ENCODE data around the gene RAB35. TPM values are rescaled to one million over a fixed set of nuclear protein-coding genes. Genes with fewer than 3 reads are reported as not detected.
A peak's percentile ranks its signal among the peaks of the same experiment; 100 is the strongest.

Gene RAB35
- total RNA-seq, 2 experiments from 2014 or later: 61.0 to 64.6 TPM

GRCh38 chr12:120132054-120132836 is 15.7 kb upstream of the RAB35 start:
- no peaks in the 10 kb centered on the region for H3K9me3 Mint-ChIP-seq (ENCODE audit: insufficient read depth)
- no peak for ATAC-seq
- H3K4me3 Mint-ChIP-seq: no peak overlapping the region
- ChIA-PET CTCF (interaction anchor here (1.1 kb wide), 1 partner anchor 11 kb away, joined by 4 read pairs; no protein-coding TSS in a partner anchor), POLR2A (interaction anchor here (1.0 to 1.4 kb wide), 2 partner anchors 15 to 69 kb away, joined by 3 read pairs; partner anchors contain the start of gene RPLP0)
- H3K4me1 Mint-ChIP-seq (ENCODE audit: low read depth): peaks cover 7% of the 10 kb centered on the region
- H3K27ac Mint-ChIP-seq: no peak overlapping the region
- no peaks in the 10 kb centered on the region for H3K27me3 Mint-ChIP-seq (ENCODE audit: low read depth)
- DNase-seq: no peak
- peaks cover 63% of the 10 kb centered on the region for H3K36me3 Mint-ChIP-seq (ENCODE audit: low read depth)

GRCh38 chr12:120131116-120131515 is 14.6 kb upstream of the RAB35 start:
- ATAC-seq (no peak), DNase-seq (no peak)
- POLR2A ChIA-PET: interaction anchor here (0.5 to 1.0 kb wide), 3 partner anchors 11 to 160 kb away, joined by 3 read pairs; no protein-coding TSS in a partner anchor
- no peaks in the 10 kb centered on the region for H3K9me3 Mint-ChIP-seq (ENCODE audit: insufficient read depth)
- H3K36me3 Mint-ChIP-seq (ENCODE audit: low read depth): peaks cover 63% of the 10 kb centered on the region
- H3K4me1 Mint-ChIP-seq (ENCODE audit: low read depth): peaks cover 14% of the 10 kb centered on the region
- H3K27me3 Mint-ChIP-seq (ENCODE audit: low read depth): no peaks in the 10 kb centered on the region
- H3K4me3 Mint-ChIP-seq: no peak overlapping the region
- no peak overlapping the region for H3K27ac Mint-ChIP-seq
- CTCF ChIA-PET: interaction anchor here (1.1 kb wide), 1 partner anchor 10 kb away, joined by 4 read pairs; no protein-coding TSS in a partner anchor

GRCh38 chr12:120130011-120130410 is 13.5 kb upstream of the RAB35 start:
- ChIA-PET CTCF (no interaction called here), POLR2A (no interaction called here)
- DNase-seq: no peak
- H3K4me3 Mint-ChIP-seq: no peak overlapping the region
- peaks cover 13% of the 10 kb centered on the region for H3K4me1 Mint-ChIP-seq (ENCODE audit: low read depth)
- H3K9me3 Mint-ChIP-seq (ENCODE audit: insufficient read depth): no peaks in the 10 kb centered on the region
- no peak for ATAC-seq
- no peaks in the 10 kb centered on the region for H3K27me3 Mint-ChIP-seq (ENCODE audit: low read depth)
- H3K27ac Mint-ChIP-seq: peak overlapping the region; percentile 40
- peaks cover 64% of the 10 kb centered on the region for H3K36me3 Mint-ChIP-seq (ENCODE audit: low read depth)

- peak overlapping the region; percentile 30 for H3K27ac Mint-ChIP-seq
- POLR2A ChIA-PET: interaction anchor here (2.7 kb wide), 1 partner anchor 165 kb away, joined by 7 read pairs; the partner anchor contains the start of gene RNU4-2
- ATAC-seq: no peak
- no peaks in the 10 kb centered on the region for H3K27me3 Mint-ChIP-seq (ENCODE audit: low read depth)
- H3K9me3 Mint-ChIP-seq (ENCODE audit: insufficient read depth): no peaks in the 10 kb centered on the region
- peaks cover 38% of the 10 kb centered on the region for H3K36me3 Mint-ChIP-seq (ENCODE audit: low read depth)
- no peak for DNase-seq
- CTCF ChIA-PET: interaction anchor here (1.0 to 1.4 kb wide), 2 partner anchors 16 to 39 kb away, joined by 3 to 4 read pairs; no protein-coding TSS in a partner anchor
- H3K4me1 Mint-ChIP-seq (ENCODE audit: low read depth): peaks cover 30% of the 10 kb centered on the region
- H3K4me3 Mint-ChIP-seq: no peak overlapping the region
These were observed 10.1 kb upstream of the RAB35 start for GRCh38 chr12:120126635-120127005.

- CTCF ChIA-PET: interaction anchor here (0.9 to 1.4 kb wide), 2 partner anchors 9 to 15 kb away, joined by 4 read pairs; no protein-coding TSS in a partner anchor
- no peak overlapping the region for H3K27ac Mint-ChIP-seq
- no peaks in the 10 kb centered on the region for H3K27me3 Mint-ChIP-seq (ENCODE audit: low read depth)
- DNase-seq (no peak), ATAC-seq (no peak)
- no peaks in the 10 kb centered on the region for H3K9me3 Mint-ChIP-seq (ENCODE audit: insufficient read depth)
- peaks cover 36% of the 10 kb centered on the region for H3K4me1 Mint-ChIP-seq (ENCODE audit: low read depth)
- peaks cover 33% of the 10 kb centered on the region for H3K36me3 Mint-ChIP-seq (ENCODE audit: low read depth)
- no peak overlapping the region for H3K4me3 Mint-ChIP-seq
- POLR2A ChIA-PET: interaction anchor here (1.0 to 2.7 kb wide), 2 partner anchors 15 to 166 kb away, joined by 4 to 7 read pairs; partner anchors contain the start of gene RNU4-2
These were observed 9.5 kb upstream of the RAB35 start for GRCh38 chr12:120125792-120126634.

- ChIA-PET CTCF (no interaction called here), POLR2A (interaction anchor here (1.0 to 2.7 kb wide), 2 partner anchors 14 to 167 kb away, joined by 4 to 7 read pairs; partner anchors contain the start of gene RNU4-2)
- ATAC-seq (no peak), DNase-seq (no peak)
- H3K4me3 Mint-ChIP-seq: no peak overlapping the region
- no peak overlapping the region for H3K27ac Mint-ChIP-seq
- no peaks in the 10 kb centered on the region for H3K27me3 Mint-ChIP-seq (ENCODE audit: low read depth)
- H3K4me1 Mint-ChIP-seq (ENCODE audit: low read depth): peaks cover 45% of the 10 kb centered on the region
- H3K36me3 Mint-ChIP-seq (ENCODE audit: low read depth): peaks cover 33% of the 10 kb centered on the region
- H3K9me3 Mint-ChIP-seq (ENCODE audit: insufficient read depth): no peaks in the 10 kb centered on the region
These were observed 8.5 kb upstream of the RAB35 start for GRCh38 chr12:120125029-120125428.

- Mint-ChIP-seq H3K36me3 (ENCODE audit: low read depth) (peaks cover 28% of the 10 kb centered on the region), H3K9me3 (ENCODE audit: insufficient read depth) (no peaks in the 10 kb centered on the region), H3K4me1 (ENCODE audit: low read depth) (peaks cover 63% of the 10 kb centered on the region), H3K27ac (peak overlapping the region; percentile 79), H3K27me3 (ENCODE audit: low read depth) (no peaks in the 10 kb centered on the region), H3K4me3 (no peak overlapping the region)
- CTCF ChIA-PET: interaction anchor here (1.2 to 3.0 kb wide), 4 partner anchors 10 to 107 kb away, joined by 4 to 14 read pairs (median 8); partner anchors contain the start of gene RPLP0
- ATAC-seq: peak; percentile 10
- DNase-seq: no peak
- POLR2A ChIA-PET: interaction anchor here (0.6 to 10.6 kb wide), 4 partner anchors 34 to 170 kb away, joined by 3 to 82 read pairs (median 10); partner anchors contain the start of genes RNU4-2 and RPLP0
These were observed 5.3 kb upstream of the RAB35 start for GRCh38 chr12:120121766-120122293.

- Mint-ChIP-seq H3K4me3 (no peak overlapping the region), H3K27me3 (ENCODE audit: low read depth) (no peaks in the 10 kb centered on the region), H3K9me3 (ENCODE audit: insufficient read depth) (no peaks in the 10 kb centered on the region), H3K36me3 (ENCODE audit: low read depth) (peaks cover 24% of the 10 kb centered on the region), H3K4me1 (ENCODE audit: low read depth) (peaks cover 59% of the 10 kb centered on the region), H3K27ac (peak overlapping the region; percentile 79)
- ChIA-PET CTCF (interaction anchor here (1.2 to 3.0 kb wide), 4 partner anchors 10 to 107 kb away, joined by 4 to 14 read pairs (median 8); partner anchors contain the start of gene RPLP0), POLR2A (interaction anchor here (0.8 to 10.6 kb wide), 4 partner anchors 34 to 171 kb away, joined by 3 to 82 read pairs (median 38); partner anchors contain the start of genes RNU4-1, RNU4-2 and RPLP0)
- ATAC-seq (no peak), DNase-seq (no peak)
These were observed 4.8 kb upstream of the RAB35 start for GRCh38 chr12:120121343-120121742.

- Mint-ChIP-seq H3K4me1 (ENCODE audit: low read depth) (peaks cover 76% of the 10 kb centered on the region), H3K9me3 (ENCODE audit: insufficient read depth) (no peaks in the 10 kb centered on the region), H3K4me3 (peak overlapping the region; percentile 32), H3K27ac (peak overlapping the region; percentile 8), H3K27me3 (ENCODE audit: low read depth) (no peaks in the 10 kb centered on the region), H3K36me3 (ENCODE audit: low read depth) (peaks cover 34% of the 10 kb centered on the region)
- CTCF ChIA-PET: interaction anchor here (0.7 to 2.9 kb wide), 5 partner anchors 9 to 109 kb away, joined by 3 to 14 read pairs (median 6); partner anchors contain the start of gene RPLP0
- POLR2A ChIA-PET: interaction anchor here (1.0 to 10.6 kb wide), 6 partner anchors 9 to 184 kb away, joined by 3 to 82 read pairs (median 4); partner anchors contain the start of genes RNU4-1, RNU4-2 and RPLP0
- no peak for DNase-seq
- no peak for ATAC-seq
These were observed 2.9 kb upstream of the RAB35 start for GRCh38 chr12:120119271-120119973.

GRCh38 chr12:120118321-120119061 is 1.9 kb upstream of the RAB35 start:
- Mint-ChIP-seq H3K27me3 (ENCODE audit: low read depth) (no peaks in the 10 kb centered on the region), H3K9me3 (ENCODE audit: insufficient read depth) (no peaks in the 10 kb centered on the region), H3K27ac (peak overlapping the region; percentile 78), H3K36me3 (ENCODE audit: low read depth) (peaks cover 41% of the 10 kb centered on the region), H3K4me1 (ENCODE audit: low read depth) (peaks cover 71% of the 10 kb centered on the region), H3K4me3 (peak overlapping the region; percentile 81)
- ChIA-PET POLR2A (interaction anchor here (1.0 to 10.6 kb wide), 6 partner anchors 8 to 184 kb away, joined by 3 to 82 read pairs (median 5); partner anchors contain the start of genes RNU4-1, RNU4-2 and RPLP0), CTCF (interaction anchor here (0.7 to 4.3 kb wide), 7 partner anchors 8 to 110 kb away, joined by 3 to 28 read pairs (median 4); partner anchors contain the start of gene RPLP0)
- DNase-seq: no peak
- no peak for ATAC-seq
